Heart right ventricle (tissue), 16 donors: ENCODE results near the gene MBD3. TPM values are rescaled to one million over a fixed set of nuclear protein-coding genes. Genes with fewer than 3 reads are reported as not detected.
A peak's percentile ranks its signal among the peaks of the same experiment; 100 is the strongest.

ENCODE experiments used
- ATAC-seq, 8 donors: fragments of 200-7000 bp; cut with Tn5 transposase; one replicate each; pipeline ENCODE4 v1.9.1; 2020; ENCODE audit warnings: mild to moderate bottlenecking in 8 of 8, moderate library complexity in 8 of 8, moderate number of reproducible peaks in 1 of 8
- DNase-seq, 2 donors: peaks; one replicate each; pipeline ENCODE4 v3.0.0-alpha.2; 2020
- H3K27ac ChIP-seq, 10 donors: fragments of 200-600 bp; sonication (generic) in 2 of 10; one replicate each; pipeline versions ENCODE4 v1.5.0 to v1.8.0; 2020 to 2022; ENCODE audit warnings: mild to moderate bottlenecking in 3 of 10
- H3K27me3 ChIP-seq, 7 donors: fragments of 200-600 bp; one replicate each; pipeline ENCODE4 v1.8.0; 2021 to 2022; ENCODE audit warnings: mild to moderate bottlenecking in 2 of 7
- H3K36me3 ChIP-seq, 9 donors: fragments of 200-600 bp; sonication (generic) in 1 of 9; one replicate each; pipeline versions ENCODE4 v1.5.0 to v1.8.0; 2020 to 2022; ENCODE audit warnings: mild to moderate bottlenecking in 2 of 9
- H3K4me1 ChIP-seq, 9 donors: fragments of 200-600 bp; sonication (generic) in 1 of 9; one replicate each; pipeline versions ENCODE4 v1.5.0 to v1.8.0; 2020 to 2022; ENCODE audit warnings: mild to moderate bottlenecking in 4 of 9
- H3K4me3 ChIP-seq, 10 donors: fragments of 200-600 bp; sonication (generic) in 2 of 10; one replicate each; pipeline versions ENCODE4 v1.5.0 to v1.8.0; 2020 to 2022; ENCODE audit warnings: mild to moderate bottlenecking in 7 of 10, moderate library complexity in 2 of 10
- H3K9me3 ChIP-seq, 11 donors: fragments of 200-600 bp in 10 of 11; sonication (generic) in 2 of 11; one replicate each; pipeline versions ENCODE4 v1.5.0 to v1.8.0; 2013 to 2022; ENCODE audit warnings: mild to moderate bottlenecking in 2 of 11, control low read depth in 1 of 11, moderate library complexity in 1 of 11
- CTCF ChIP-seq, 9 donors: fragments of 200-600 bp; sonication (generic) in 2 of 9; IDR thresholded peaks; one replicate each; pipeline versions ENCODE4 v1.5.0 to v1.8.0; 2021 to 2022; ENCODE audit warnings: antibody characterized with exemption in 9 of 9, mild to moderate bottlenecking in 5 of 9, moderate library complexity in 1 of 9
- WGBS, 2 donors: extraction: QIAGEN DNeasy Blood & Tissue Kit; methylation state at CpG; one replicate each; pipeline ENCODE4 v1.1.7; 2013; ENCODE audit warnings: inconsistent platforms in 1 of 2; 5-methylcytosine and 5-hydroxymethylcytosine counted together
- intact Hi-C, 10 donors: fragments of 100-400 bp; cut with DNase I; formaldehyde crosslinking; loops; one replicate each; pipeline versions ENCODE4 v1.11.1 to v1.14.2; 2022
- polyA plus RNA-seq, 2 donors: library from polyadenylated mRNA; stranded (reverse); fragments of 200-250 nt; gene quantifications; one replicate each; pipeline ENCODE4 v1.2.3, GENCODE V29; 2013
- total RNA-seq, 10 donors: library from RNA; stranded (reverse); fragmentation: NEBNext Ultra II Directional in 3 of 10; extraction: Animal tissue kit (Norgen Biotek cat#: 25700) in 3 of 10; gene quantifications; one replicate each; pipeline versions ENCODE4 v1.2.1 to v1.2.4, GENCODE V29; 2021 to 2023
- donor health status: Arrhythmogenic right ventricular cardiomyopathy.
- donor health status: ischemic (EF 13 %, LVEDD 7.1; RV severe dilation, severe dysfunction).
- donor health status: healthy with polysubstance abuse.
- donor health status: DM: no; HTN: yes; CAD: no.
- donor health status: DM: no; HTN: no; CAD: no.
- donor health status: ischemic (EF 25% LVEDD 6.9; RV normal size, moderate dysfunction).
- donor health status: ischemic (EF 25% LVEDD 5.7; RV mildly dilated, moderate dysfunction).
- donor health status: healthy.
- donor health status: DM: yes; HTN: yes; CAD: no.
- donor health status: Ischemic cardiomyopathy.
- donor health status: ischemic (EF 35%, LVEDD 5.7; RV mildly dilated, moderate dysfunction).
- donor health status: nonischemic (EF 11% LVEDD 7.7; RV severe dilation, severe dysfunction).
- donor health status: DM: yes; HTN: yes; CAD: no.
- donor health status: PGD.
- donor health status: ischemic (EF 29% LVEDD 5.4; RV normal size, mild dysfunction).
- donor health status: nonischemic (EF 23%, LVEDD 6.1; RV moderate dilation, normal function).

MBD3 gene
- total and polyA plus RNA-seq, 12 donors: 34.5 to 125 (median 52.4) TPM

DNA sequence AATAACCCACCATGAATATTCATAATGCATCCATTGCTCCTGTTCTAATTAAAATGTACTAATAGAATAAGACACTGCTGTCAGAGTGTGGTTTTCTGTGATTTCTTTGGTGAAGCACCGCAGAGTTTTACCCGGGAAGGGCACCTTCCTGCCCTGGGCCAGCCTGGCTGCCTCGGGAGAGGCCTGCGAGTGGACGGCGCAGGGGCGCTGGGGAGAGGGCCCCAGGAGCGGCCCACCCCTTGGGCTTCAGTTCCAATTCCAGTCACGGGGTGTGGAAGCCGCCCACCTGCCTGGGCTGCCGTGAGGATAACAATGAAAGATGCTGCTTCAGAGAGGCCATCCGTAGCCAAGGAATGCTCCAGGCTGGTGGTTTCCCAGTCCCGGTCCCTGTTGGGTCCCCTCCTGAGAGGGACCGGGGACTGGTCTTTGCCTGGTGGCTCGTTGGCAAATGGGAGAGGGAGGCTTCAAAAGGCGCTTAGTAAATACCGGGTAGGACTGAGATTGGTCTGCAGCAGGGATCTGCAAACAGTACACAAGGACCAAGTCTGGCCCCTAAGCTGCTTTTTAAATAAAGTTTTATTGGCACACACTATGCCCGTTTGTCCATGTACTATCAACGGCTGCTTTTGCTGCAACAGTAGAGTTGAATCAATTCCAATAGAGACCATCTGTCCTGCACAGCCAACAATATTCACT is 41.7 kb upstream of the MBD3 start:
- H3K9me3 ChIP-seq: peaks cover 0 to 8% (median 0%) of the 10 kb centered on the region in 11 donors
- TF ChIP-seq CTCF (IDR thresholded peaks at IDR 0.05): no peak
- H3K36me3 ChIP-seq: peaks cover 0 to 76% (median 14%) of the 10 kb centered on the region in 9 donors
- H3K4me3 ChIP-seq: no peak overlapping the region
- no peaks in the 10 kb centered on the region for H3K4me1 ChIP-seq
- no peak for DNase-seq
- no peak overlapping the region for H3K27ac ChIP-seq
- no peak for ATAC-seq
- H3K27me3 ChIP-seq: no peaks in the 10 kb centered on the region
- intact Hi-C loops: no loop called here
- WGBS, 2 donors: 91 to 94% methylated on average over 19 of the region's 19 CpGs

DNA sequence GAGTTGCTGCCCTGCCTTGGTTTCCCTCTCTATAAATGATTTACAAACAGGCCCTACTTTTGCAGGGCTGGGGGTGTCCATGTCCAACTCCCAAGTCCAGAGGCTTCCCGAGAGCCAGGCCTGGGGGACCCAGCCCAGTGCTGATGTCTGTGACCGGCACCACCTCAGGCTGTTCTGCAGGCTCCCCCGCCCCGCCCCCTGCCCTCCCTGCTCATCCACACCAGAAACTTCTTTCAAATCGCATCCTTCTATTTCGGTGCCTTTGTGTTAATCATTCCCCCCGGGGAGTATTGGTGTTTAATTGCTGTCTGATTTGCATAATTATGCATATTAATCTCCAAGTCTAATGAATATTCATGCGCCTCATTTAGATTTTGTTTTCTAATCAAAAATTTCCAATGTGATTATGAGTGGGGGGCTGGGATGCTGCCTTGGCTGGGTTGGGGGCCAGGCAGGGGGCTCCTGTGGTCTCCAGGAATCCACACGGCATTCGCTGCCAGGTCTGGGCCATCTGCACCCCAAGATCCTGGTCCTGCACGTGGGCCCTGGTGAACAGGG is 40.7 kb upstream of the MBD3 start:
- Histone ChIP-seq H3K27me3 (no peaks in the 10 kb centered on the region), H3K27ac (no peak overlapping the region), H3K4me3 (no peak overlapping the region), H3K9me3 (peaks cover 0 to 8% (median 0%) of the 10 kb centered on the region in 11 donors), H3K36me3 (peaks cover 0 to 67% (median 14%) of the 10 kb centered on the region in 9 donors), H3K4me1 (no peaks in the 10 kb centered on the region)
- TF ChIP-seq CTCF (IDR thresholded peaks at IDR 0.05): no peak
- ATAC-seq (no peak), DNase-seq (no peak)
- intact Hi-C loops: no loop called here
- WGBS, 2 donors: 94 to 96% methylated on average over 10 to 11 of the region's 11 CpGs

DNA sequence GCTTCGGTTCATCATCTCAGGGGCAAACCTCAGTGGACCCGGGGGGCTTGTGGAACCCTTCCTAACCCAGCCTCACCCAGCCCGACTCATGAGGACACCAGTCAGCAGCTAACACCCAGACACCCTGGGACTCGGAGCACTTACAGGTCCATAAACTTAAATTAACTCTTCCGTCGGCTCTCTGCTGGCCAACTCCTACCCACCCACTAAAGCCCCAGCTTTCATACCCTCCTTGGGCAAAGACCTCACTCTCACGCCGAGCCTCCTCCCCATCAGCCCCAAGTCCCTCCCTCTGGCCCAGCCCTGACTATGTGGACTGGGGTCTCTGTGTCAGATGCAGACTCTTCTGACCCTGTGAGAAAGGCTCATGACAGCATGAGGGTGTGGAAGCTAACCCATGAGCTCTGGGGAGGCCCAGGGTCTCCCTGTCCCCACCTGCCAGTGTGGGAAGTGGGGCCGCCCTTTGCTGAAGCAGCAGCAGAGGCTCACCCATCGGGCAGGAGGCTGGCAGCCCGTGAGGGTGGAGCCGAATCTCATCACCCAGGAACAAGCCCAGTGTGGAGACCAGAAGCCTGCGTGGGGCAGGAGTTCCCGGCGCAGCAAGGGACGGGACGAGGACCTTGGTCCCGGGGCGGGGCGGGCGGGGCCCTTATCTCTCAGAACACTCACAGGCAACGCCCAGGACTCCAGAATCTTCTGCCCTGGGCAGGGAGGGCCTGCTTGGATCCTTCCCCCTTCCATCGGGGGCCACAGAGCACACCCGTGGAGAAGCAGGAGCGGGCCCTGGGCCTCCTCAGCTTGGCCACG is 40.0 kb upstream of the MBD3 start:
- H3K4me1 ChIP-seq: no peaks in the 10 kb centered on the region
- ATAC-seq (no peak), DNase-seq (no peak)
- WGBS, 2 donors: 89 to 93% methylated on average over 24 to 26 of the region's 26 CpGs
- no peaks in the 10 kb centered on the region for H3K27me3 ChIP-seq
- H3K27ac ChIP-seq: no peak overlapping the region
- H3K9me3 ChIP-seq: peaks cover 0 to 8% (median 0%) of the 10 kb centered on the region in 11 donors
- no peak overlapping the region for H3K4me3 ChIP-seq
- H3K36me3 ChIP-seq: peaks cover 0 to 60% (median 14%) of the 10 kb centered on the region in 9 donors
- TF ChIP-seq CTCF (IDR thresholded peaks at IDR 0.05): no peak
- intact Hi-C loops: no loop called here

- ATAC-seq (peak in 1 of 8 donors; percentile 35), DNase-seq (no peak)
- H3K27ac ChIP-seq: no peak overlapping the region
- TF ChIP-seq CTCF (IDR thresholded peaks at IDR 0.05): no peak
- WGBS, 2 donors: 91 to 93% methylated on average over 31 of the region's 31 CpGs
- no peaks in the 10 kb centered on the region for H3K27me3 ChIP-seq
- H3K4me1 ChIP-seq: no peaks in the 10 kb centered on the region
- H3K4me3 ChIP-seq: no peak overlapping the region
- intact Hi-C loops: no loop called here
- peaks cover 0 to 8% (median 0%) of the 10 kb centered on the region in 11 donors for H3K9me3 ChIP-seq
- H3K36me3 ChIP-seq: peaks cover 0 to 59% (median 17%) of the 10 kb centered on the region in 9 donors
These were observed 39.0 kb upstream of the MBD3 start for GRCh38 chr19:1631557-1632100.
